HG02981 (cell line): ENCODE results near the gene CALD1.

Experiments
- ATAC-seq: cut with Tn5 transposase; IDR thresholded peaks from one replicate; pipeline ENCODE4 v1.9.1; 2021; ENCODE audit warnings: mild to moderate bottlenecking, moderate library complexity; ENCODE audit not compliant: unreplicated experiment

CALD1 gene

GRCh38 chr7:134991469-134992339 is 212.3 kb downstream of the CALD1 start:
- ATAC-seq: no peak

- peak; percentile 65 for ATAC-seq
Measured at GRCh38 chr7:134992626-134993179, 213.3 kb downstream of the CALD1 start.

GRCh38 chr7:134993877-134994456 is 214.5 kb downstream of the CALD1 start:
- no peak for ATAC-seq

GRCh38 chr7:134995239-134996096 is 216.0 kb downstream of the CALD1 start:
- peak; percentile 40 for ATAC-seq

- ATAC-seq: peak; percentile 37
Measured at GRCh38 chr7:134996097-134996550, 216.7 kb downstream of the CALD1 start.

GRCh38 chr7:134997214-134997885 is 217.9 kb downstream of the CALD1 start:
- no peak for ATAC-seq

- no peak for ATAC-seq
Measured at GRCh38 chr7:134999136-134999535, 219.7 kb downstream of the CALD1 start.

- ATAC-seq: no peak
Measured at GRCh38 chr7:135001390-135002165, 222.1 kb downstream of the CALD1 start.

GRCh38 chr7:135012229-135012628 is 232.8 kb downstream of the CALD1 start:
- ATAC-seq: no peak
